Glomerular visceral epithelial cell (primary cell): Measurements from ENCODE around the gene DNER.
"Not testable (repeated sequence)": the region's sequence is repeated elsewhere in the genome, so short reads cannot be mapped to it uniquely, and the experiment has no call there.

ENCODE experiments used
- DNase-seq: peaks from one replicate; pipeline ENCODE4 v3.0.0-alpha.2; 2016; ENCODE audit errors: extremely low spot score

The DNER gene

GRCh38 chr2:229344151-229344551 lies 370.2 kb downstream of the DNER start:
- DNase-seq: no peak

GRCh38 chr2:229343661-229344060 lies 370.7 kb downstream of the DNER start:
- DNase-seq: no peak

GRCh38 chr2:229342376-229342775 lies 372.0 kb downstream of the DNER start:
- no peak for DNase-seq

- DNase-seq: no peak
Observed at GRCh38 chr2:229340086-229340760, 374.1 kb downstream of the DNER start.

- no peak for DNase-seq
Observed at GRCh38 chr2:229339618-229340017, 374.7 kb downstream of the DNER start.

- DNase-seq: not testable (repeated sequence)
Observed at GRCh38 chr2:229339171-229339570, 375.2 kb downstream of the DNER start.

GRCh38 chr2:229335877-229336346 lies 378.4 kb downstream of the DNER start:
- no peak for DNase-seq

GRCh38 chr2:229335330-229335729 lies 379.0 kb downstream of the DNER start:
- no peak for DNase-seq

GRCh38 chr2:229330952-229331351 lies 383.4 kb downstream of the DNER start:
- no peak for DNase-seq

- no peak for DNase-seq
Observed at GRCh38 chr2:229319558-229319957, 394.8 kb downstream of the DNER start.

- DNase-seq: no peak
Observed at GRCh38 chr2:229314117-229314516, 400.2 kb downstream of the DNER start.

- DNase-seq: no peak
Observed at GRCh38 chr2:229313591-229313990, 400.8 kb downstream of the DNER start.
